SK-N-SH (cell line): ENCODE measurements around the gene CCNY.

Experiments
- EP300 ChIP-seq, 2 experiments: IDR thresholded peaks; 2 replicates each; pipeline versions ENCODE4 v1.4.0 to v1.6.1; 2012; ENCODE audit warnings: borderline replicate concordance in 1 of 2, low read depth in 1 of 2, low read length in 1 of 2
- EZH2phosphoT487 ChIP-seq: fragments of 200-600 bp; sonication (generic); IDR thresholded peaks from 2 replicates; pipeline ENCODE4 v1.6.1; 2017; ENCODE audit warnings: low read depth, mixed run types, mild to moderate bottlenecking, antibody characterized with exemption, moderate library complexity, borderline replicate concordance
- FOXJ3 ChIP-seq: sonication (generic); formaldehyde crosslinking; IDR thresholded peaks from 2 replicates; pipeline ENCODE4 v1.5.1; 2020; ENCODE audit warnings: mild to moderate bottlenecking, missing genetic modification reagents
- FOXM1 ChIP-seq: IDR thresholded peaks from 2 replicates; pipeline ENCODE4 v1.4.0; 2012; ENCODE audit warnings: low read depth, mild to moderate bottlenecking
- GABPA ChIP-seq: IDR thresholded peaks from 2 replicates; pipeline ENCODE4 v1.4.0; 2012; ENCODE audit warnings: low read depth, mild to moderate bottlenecking
- GATA2 ChIP-seq: sonication (generic); formaldehyde crosslinking; IDR thresholded peaks from 2 replicates; pipeline ENCODE4 v1.5.0; 2020; ENCODE audit warnings: mild to moderate bottlenecking, missing genetic modification reagents
- POLR2AphosphoS5 ChIP-seq: IDR thresholded peaks from 2 replicates; pipeline ENCODE4 v1.6.1; 2012; ENCODE audit warnings: low read depth, low read length
- TAF1 ChIP-seq: IDR thresholded peaks from 2 replicates; pipeline ENCODE4 v1.6.1; 2012; ENCODE audit warnings: low read depth, mild to moderate bottlenecking, low read length, moderate library complexity, borderline replicate concordance
- YY1 ChIP-seq: IDR thresholded peaks from 2 replicates; pipeline ENCODE4 v1.4.0; 2012; ENCODE audit warnings: low read depth, mild to moderate bottlenecking
- TF ChIP-seq, protein P1 (sequence below): fragments of 200-600 bp; sonication (generic); IDR thresholded peaks from 2 replicates; pipeline ENCODE4 v1.6.1; 2017; ENCODE audit warnings: antibody characterized with exemption, mild to moderate bottlenecking, moderate library complexity
- TF ChIP-seq, protein P2 (sequence below): IDR thresholded peaks from 2 replicates; pipeline ENCODE4 v1.4.0; 2012; ENCODE audit warnings: low read depth, borderline replicate concordance

DNA sequence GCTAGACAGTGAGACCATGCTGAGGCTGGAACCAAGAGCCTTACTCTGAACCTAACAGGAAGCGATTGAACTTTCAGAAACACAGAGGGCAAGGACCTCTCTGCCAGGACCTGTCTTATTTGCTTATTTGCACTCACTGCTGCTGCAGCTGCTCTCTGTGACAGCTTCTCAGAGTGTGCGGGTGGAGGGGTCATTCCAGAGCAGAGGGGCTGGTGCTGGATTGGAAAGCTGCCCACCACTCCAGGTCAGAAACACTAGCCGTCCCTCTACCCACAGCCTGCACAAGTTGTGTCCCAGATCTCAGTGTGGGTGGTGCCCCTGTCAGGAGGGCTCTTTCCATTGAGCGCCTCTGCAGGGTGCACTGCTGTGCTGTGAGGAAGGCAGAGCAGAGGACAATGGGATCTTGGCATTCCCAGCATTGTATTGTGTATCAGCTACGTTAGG is 126.2 kb downstream of the CCNY start:
- TF ChIP-seq, protein P1, sequence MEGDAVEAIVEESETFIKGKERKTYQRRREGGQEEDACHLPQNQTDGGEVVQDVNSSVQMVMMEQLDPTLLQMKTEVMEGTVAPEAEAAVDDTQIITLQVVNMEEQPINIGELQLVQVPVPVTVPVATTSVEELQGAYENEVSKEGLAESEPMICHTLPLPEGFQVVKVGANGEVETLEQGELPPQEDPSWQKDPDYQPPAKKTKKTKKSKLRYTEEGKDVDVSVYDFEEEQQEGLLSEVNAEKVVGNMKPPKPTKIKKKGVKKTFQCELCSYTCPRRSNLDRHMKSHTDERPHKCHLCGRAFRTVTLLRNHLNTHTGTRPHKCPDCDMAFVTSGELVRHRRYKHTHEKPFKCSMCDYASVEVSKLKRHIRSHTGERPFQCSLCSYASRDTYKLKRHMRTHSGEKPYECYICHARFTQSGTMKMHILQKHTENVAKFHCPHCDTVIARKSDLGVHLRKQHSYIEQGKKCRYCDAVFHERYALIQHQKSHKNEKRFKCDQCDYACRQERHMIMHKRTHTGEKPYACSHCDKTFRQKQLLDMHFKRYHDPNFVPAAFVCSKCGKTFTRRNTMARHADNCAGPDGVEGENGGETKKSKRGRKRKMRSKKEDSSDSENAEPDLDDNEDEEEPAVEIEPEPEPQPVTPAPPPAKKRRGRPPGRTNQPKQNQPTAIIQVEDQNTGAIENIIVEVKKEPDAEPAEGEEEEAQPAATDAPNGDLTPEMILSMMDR, result no peak
- TF ChIP-seq EZH2phosphoT487 (no peak), POLR2AphosphoS5 (no peak), YY1 (no peak), TAF1 (no peak), FOXJ3 (no peak), EP300 (IDR thresholded peaks at IDR 0.05; ENCODE audit: borderline replicate concordance in 1 of 2, low read depth in 1 of 2, low read length in 1 of 2) (no peak), GABPA (no peak), FOXM1 (no peak), GATA2 (CRISPR knock-in tag) (no peak)
- TF ChIP-seq, protein P2, sequence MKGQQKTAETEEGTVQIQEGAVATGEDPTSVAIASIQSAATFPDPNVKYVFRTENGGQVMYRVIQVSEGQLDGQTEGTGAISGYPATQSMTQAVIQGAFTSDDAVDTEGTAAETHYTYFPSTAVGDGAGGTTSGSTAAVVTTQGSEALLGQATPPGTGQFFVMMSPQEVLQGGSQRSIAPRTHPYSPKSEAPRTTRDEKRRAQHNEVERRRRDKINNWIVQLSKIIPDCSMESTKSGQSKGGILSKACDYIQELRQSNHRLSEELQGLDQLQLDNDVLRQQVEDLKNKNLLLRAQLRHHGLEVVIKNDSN, result no peak
